GM12872 (cell line): ENCODE measurements around the gene UBE2H.

Experiments used
- CTCF ChIP-seq: IDR thresholded peaks from 3 replicates; pipeline ENCODE4 v1.5.1; 2011; ENCODE audit warnings: low read depth, mild to moderate bottlenecking, low read length, moderate library complexity; ENCODE audit not compliant: insufficient read depth

UBE2H gene

GRCh38 chr7:129866251-129866650, 86.5 kb downstream of the UBE2H start:
- TF ChIP-seq CTCF, result no peak

GRCh38 chr7:129865925-129866201, 86.9 kb downstream of the UBE2H start:
- TF ChIP-seq CTCF, result no peak

- no peak for TF ChIP-seq CTCF
Observed at GRCh38 chr7:129865093-129865924, 87.5 kb downstream of the UBE2H start.

GRCh38 chr7:129864042-129864441, 88.7 kb downstream of the UBE2H start:
- TF ChIP-seq CTCF, result no peak

- no peak for TF ChIP-seq CTCF
Observed at GRCh38 chr7:129862682-129863081, 90.1 kb downstream of the UBE2H start.

- no peak for TF ChIP-seq CTCF
Observed at GRCh38 chr7:129859183-129859582, 93.6 kb downstream of the UBE2H start.

- no peak for TF ChIP-seq CTCF
Observed at GRCh38 chr7:129858490-129858889, 94.3 kb downstream of the UBE2H start.
